Activated naive CD8-positive, alpha-beta T cell treated with anti-CD3 and anti-CD28 coated beads, Interleukin-2, amount 50 U/mL, for 16 hours (primary cell): ENCODE measurements around the gene RSPRY1.

Experiments
- DNase-seq: peaks from one replicate; pipeline ENCODE4 v3.0.0-alpha.2; 2020; ENCODE audit warnings: low read depth, low spot score

The RSPRY1 gene

DNA sequence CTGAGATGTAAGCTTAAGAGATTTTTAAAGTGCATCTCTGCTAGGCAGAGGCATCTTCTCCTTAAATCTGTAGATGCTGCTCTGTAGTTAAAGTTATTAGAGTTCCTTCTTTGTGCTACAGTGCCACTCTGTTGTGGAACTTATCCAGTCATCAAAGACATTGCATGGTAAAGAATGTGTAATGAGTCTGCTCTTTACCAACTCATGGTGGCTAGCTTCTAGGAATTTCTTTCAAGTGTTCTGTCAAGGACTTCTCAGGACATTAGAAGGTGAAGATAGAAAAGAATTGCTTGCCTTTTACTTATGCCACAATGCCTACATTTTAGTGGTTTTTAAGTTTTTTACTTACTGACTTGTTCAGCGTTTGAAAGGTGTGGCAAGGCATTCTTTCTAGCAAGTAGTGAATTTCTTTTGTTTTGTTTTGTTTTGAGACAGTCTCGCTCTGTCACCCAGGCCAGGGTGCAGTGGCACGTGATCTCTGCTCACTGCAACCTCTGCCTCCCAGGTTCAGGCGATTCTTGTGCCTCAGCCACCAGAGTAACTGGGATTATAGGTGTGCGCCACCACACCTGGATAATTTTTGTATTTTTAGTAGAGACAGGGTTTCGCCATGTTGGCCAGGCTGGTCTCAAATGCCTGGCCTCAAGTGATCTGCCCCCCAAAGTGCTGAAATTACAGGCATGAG is 38.7 kb downstream of the RSPRY1 start:
- DNase-seq: no peak

DNA sequence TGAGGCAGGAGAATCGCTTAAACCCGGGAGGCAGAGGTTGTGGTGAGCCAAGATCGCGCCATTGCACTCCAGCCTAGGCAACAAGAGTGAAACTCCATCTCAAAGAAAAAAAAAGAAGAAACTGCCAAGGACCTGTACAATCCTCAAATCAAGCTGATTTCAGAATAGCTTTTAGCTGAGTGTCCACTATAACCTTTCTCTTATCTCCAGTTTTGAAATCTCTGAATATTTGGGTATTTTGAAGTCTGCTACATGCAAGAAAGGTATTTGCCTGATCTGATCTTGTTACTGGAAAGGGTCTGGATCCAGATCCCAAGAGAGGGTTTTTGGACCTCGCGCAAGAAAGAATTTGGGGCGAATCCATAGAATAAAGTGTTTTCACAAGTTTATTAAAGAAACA is 39.8 kb downstream of the RSPRY1 start:
- DNase-seq: no peak

DNA sequence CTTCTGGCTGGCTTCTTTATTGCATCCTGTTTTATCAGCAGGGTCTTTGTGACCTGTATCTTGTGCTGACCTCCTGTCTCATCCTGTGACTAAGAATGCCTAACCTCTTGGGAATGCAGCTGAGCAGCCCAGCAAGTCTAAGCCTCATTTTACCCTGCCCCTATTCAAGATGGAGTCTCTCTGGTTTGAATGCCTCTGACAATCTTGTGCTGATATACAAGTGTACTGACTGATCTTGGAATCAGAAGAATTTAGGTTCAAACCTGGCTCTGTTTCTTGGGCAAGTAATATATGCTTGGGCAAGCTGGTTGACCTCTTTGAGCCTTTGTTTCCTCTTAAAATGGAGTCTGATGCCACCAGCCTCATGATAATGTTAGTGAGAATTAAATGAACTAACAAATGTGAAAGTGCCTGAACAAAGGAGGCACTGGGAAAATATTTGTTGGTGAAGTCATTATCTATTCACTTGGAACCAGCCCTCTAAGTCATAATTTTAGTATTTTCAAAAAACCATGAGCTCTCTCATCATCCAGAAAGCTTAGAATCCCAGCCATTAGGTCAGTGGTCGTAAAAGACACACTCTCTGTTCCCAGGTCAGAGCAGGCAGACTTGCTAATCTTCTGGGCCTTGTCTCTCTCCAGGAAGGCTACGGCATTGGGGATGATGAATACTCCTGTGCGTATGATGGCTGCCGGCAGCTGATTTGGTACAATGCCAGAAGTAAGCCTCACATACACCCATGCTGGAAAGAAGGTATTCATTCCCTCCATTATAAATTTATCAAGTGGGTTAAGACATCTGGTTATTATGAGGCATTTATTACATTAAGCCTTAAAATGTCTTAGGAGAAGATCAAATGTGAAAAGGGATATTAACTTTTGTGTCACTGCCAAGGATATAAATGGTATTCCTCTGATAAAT is 40.8 kb downstream of the RSPRY1 start:
- no peak for DNase-seq

DNA sequence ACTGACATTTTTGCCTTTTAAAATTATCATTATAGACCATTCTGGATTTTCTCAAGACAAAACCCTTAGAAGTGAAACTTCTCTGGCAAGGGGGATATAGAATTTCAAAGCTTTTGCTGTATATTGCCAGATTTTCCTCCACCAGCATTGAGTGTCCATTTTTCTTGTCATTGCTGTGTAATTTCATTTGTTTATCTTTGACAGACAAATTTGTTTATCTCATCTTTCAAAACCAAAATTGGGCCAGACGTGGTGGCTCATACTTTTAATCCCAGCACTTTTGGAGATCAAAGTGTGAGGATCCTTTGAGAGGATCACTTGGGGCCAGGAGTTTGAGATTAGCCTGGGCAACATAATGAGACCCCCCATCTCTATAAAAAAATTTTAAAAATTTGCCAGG is 43.0 kb downstream of the RSPRY1 start:
- DNase-seq: no peak

DNA sequence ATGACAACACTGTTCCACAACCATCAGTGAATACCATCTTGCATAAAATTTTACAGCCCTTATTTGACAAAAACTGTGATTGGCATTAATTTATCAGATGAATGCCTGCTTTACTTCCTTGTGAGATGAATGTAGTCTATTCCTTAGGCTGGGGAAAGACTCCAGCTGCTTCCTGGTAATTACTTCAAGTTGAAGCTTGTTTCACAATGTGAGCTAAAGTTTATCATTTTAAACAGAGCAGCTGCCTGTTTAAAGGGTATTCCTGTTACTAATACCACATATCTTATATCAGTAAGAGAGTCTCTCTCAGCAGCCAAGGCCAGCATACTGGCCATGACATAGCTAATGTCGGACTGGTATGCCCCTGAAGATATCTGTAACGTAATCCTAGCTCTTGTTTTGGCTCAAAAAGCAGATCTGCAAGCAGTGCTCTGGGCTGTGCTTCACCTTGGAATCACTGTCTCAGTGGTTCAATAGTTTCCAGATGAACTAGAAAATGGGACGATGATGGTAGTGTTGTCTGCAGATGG is 45.8 kb downstream of the RSPRY1 start:
- no peak for DNase-seq

DNA sequence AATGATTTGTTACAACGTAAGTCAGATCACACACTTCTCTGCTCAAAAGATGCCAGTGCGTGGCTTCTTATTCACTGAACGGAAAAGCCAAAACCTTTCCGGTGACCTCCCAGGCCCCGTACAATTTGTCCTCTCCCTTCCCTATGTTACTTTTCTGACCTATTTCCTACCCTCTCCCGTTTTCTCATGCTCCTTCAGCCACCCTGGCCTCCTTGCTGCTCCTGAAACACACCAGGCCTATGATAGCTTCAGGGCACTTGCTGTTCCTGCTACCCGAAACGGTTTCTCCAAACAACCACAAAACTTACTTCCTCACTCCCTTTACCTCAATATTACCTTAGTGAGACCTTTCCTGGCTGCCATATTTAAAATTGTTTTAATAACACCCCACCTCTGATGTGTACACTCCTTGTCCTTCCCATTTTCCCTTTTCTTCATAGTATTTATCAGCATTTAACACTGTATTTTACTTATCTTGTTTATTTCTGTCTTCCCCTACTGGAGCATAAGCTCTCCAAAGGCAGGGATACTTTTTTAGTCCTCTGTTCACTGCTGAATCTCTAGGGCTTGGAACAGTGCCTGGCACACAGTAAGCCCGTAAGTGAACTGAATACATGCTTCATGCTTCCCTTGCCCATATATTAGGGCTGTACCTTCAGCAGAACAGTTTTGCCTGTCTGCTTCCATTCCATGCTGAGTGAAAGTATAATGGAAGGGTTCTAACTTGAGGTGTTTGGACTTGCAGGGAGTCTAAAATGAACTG is 48.0 kb downstream of the RSPRY1 start:
- DNase-seq: no peak

DNA sequence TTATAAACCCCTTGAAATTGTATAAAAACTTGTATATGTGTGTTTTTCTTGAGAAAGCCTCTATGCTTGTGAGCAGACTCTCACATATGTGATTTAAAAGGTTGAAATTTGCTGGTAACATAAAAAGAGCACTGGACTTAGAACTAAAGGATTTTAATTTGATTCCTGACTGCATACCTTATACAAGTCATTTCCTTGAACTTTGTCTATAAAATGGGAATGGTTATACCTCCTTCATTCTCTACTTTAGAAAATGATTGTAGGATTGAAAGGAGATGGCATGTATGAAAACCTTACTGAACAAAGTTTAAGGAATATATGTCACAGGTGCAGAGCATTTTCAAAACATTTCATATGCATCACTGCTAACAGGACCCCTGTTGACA is 48.6 kb downstream of the RSPRY1 start:
- no peak for DNase-seq

DNA sequence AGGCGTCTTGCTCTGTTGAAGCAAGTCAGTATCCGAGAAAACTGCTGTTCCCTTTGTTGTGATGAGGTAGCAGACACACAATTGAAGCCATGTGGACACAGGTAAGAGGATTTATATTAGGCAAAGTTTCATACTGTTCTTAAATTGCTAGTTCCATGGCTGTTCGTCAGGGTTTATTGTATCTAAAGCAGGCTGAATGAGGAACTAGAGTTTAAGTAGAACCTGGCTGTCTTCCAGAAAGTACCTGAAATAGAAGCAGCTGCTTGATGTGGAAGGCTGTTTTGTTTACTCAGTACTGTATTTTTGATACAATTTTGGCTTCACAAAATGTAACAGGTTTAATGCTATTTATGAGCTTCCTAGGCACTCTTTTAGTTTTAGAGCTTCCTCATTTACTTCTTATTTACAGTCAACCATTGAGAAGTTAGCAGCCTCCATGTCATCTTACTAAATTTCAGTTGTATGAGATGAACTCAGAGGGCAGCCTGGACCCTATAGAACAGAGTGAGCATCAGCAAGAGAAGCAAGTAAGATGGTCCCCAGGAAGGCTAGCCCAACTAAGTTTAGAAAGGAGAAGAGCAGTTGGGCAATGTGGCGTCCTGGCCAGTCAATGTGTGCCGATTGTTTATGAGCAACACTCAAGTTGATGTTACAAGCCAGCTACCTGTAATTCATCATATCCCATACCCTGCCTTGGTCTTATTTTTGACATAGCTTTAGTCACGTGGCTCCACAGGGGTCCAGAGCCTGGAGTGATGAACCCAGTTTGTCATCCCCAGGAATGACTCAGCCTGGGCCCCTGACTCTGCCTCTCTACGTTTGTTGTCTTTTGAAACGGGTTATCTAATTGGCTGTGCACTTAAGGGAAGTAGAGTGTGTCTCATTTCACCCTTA is 49.2 kb downstream of the RSPRY1 start:
- DNase-seq: no peak

DNA sequence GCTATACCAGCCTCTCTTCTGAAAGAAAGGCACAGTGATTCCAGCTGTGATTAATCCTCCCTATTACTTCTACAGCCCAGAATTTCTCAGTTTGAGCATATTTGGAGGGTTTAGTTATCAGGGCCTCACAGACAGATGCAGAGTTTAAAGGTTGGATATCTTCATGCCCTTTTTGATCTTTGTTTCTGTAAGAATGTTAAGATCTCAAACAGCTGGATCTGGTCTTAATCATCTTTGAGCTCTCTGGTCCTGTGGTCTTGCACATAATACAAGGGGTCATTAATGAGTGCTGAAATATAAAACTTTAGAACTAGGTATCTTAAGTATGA is 49.9 kb downstream of the RSPRY1 start:
- no peak for DNase-seq

DNA sequence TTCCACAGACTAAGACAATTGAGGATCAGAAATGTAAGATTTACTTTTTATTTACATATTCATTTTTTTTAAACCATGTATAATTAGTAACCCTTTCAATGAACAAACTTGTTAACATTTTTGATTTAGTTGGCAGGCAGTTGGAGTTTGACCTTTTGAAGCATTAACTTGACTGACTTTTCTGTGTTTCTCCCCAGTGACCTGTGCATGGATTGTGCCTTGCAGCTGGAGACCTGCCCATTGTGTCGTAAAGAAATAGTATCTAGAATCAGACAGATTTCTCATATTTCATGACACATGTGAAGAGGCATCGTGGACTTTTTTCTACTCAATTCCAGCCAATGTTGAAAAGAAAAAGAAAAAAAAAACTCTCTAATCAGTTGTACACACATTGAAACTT is 52.6 kb downstream of the RSPRY1 start:
- no peak for DNase-seq

DNA sequence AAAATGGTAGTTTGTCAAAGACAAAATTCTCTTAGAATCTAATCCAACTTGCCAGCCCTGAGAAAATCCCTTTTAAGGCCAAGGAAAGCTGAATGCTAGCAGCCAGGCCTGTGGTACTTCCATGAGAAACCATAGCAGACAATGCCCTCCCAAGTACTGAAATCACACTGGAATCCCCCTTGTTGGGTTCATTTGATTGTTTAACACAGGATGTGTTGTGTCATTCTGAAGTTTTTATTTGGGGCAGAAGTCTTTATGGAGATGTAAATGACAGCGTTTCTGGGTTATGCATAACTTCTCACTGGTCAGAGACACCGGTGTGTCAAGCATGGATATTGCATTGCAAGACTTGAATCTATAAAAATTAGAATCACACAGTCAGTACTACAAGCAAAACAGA is 53.0 kb downstream of the RSPRY1 start:
- DNase-seq: no peak

DNA sequence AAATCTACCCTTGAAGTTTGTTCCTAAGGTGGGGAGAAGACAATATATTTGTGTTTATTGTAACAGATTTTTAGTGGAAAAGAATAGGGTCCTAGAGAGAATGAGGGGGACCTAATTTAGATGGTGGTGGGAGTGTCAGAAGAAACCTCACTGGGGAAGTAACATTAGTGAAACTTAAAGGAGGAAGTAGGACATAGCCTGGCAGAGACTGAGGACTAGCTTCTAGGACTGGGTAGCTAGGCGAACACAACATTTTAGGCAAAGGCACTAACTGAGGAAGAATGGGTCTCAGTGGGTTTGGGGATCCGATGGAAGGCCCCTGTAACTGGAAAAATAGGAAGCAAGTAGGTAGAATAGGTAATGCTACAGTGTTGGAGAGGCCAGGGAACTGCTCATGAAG is 54.7 kb downstream of the RSPRY1 start:
- no peak for DNase-seq

DNA sequence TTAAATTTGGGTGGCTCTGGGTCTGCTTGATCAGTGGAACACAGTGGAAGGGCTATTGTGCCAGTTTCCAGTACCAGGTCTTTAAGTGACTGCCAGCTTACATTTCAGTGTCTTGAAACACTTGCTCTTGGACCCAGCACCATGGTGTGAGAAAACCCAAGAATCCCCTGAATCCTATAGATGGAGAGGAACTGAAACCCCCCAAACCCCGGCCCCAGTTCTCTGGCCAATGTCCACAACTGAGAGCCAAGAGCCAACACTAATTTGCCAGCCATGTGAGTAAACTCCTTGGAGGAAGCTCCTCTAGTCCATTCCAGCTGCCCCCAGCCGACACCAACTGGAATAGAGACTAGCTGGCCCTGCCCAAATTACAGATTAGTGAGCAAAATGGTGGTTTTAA is 56.5 kb downstream of the RSPRY1 start:
- DNase-seq: no peak

DNA sequence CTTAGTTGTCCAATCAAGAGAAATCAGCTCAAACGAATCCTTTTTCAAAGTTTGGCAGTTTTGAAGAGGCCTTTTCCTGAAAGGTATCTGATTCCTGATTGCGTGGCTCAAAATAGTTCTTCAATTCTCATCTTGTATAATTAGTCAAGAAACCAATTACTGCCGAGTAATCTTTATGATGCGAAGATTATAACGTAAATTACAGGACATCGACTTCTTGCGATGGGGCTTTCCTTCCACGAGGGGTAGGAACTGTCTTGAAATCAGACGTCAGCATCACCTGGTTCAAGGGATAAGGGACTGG is 58.3 kb downstream of the RSPRY1 start:
- DNase-seq: no peak

DNA sequence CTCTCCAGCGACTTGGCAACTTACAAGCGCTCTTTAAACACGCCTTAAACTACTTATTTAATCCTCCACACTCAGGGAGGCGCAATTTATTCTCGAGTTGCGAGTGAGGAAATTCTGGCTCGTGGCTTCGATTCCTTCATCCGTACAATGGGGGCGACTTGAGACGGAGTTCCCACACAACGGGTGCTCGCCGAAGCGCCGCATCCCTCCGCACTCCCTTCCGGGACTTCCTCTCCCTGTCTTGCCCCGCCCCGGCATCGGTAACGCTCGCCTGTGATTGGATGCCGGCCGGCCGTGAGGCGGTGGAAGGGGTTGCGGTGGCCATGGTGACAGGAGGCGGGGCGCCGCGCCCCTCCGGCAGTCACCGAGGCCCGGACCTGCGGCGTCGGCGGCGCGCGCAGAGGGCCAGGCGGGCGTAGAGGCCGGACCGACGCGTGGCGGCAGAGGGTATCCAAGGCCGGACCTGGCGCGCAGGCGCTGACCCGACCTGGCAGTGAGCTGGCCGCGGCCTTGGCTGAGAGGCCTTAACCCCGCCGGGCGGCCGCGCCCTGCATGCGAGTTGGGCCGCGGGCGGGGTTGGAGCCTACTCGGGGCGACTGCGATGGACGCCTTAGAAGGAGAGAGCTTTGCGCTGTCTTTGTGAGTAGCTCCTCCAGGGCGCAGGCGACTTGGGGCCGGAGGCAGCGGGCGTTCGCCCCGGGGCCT is 58.8 kb downstream of the RSPRY1 start, which contains the start of gene ARL2BP:
ARL2BP (plus strand) TSS at position 493 of the 705 bp plus-strand sequence; CDS start at position 602, 109 bp downstream.
- DNase-seq: peak; percentile 95

DNA sequence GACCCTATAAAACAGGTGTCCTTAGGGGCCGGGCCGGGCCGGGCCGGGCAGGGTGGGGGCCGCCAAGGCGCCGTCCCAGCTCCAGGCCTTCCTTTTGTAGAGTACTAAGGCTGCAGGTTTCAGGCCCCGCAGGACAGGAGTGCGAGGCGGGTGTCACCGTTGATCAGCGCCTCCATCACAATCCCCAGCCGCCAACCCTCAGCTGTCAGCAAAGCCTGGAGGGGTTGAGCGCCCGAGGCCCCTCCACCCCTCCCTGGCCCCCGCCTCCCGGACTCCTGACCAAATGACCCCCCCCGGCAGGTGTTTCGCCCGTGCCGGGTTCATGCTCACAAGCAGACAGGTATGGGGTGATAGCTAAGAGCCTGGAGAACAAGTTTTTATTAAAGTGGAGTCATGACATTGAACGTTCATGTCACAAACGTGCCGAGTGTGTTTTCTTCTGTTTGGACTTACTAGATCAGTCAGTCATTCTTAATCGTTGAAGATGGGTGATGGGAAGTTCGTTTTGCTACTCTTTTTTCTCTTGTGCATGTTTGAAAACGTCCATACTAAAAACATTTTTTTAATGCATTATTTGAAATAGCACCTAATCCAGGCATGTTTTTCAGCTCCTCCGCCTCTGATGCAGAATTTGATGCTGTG is 59.5 kb downstream of the RSPRY1 start:
- no peak for DNase-seq

DNA sequence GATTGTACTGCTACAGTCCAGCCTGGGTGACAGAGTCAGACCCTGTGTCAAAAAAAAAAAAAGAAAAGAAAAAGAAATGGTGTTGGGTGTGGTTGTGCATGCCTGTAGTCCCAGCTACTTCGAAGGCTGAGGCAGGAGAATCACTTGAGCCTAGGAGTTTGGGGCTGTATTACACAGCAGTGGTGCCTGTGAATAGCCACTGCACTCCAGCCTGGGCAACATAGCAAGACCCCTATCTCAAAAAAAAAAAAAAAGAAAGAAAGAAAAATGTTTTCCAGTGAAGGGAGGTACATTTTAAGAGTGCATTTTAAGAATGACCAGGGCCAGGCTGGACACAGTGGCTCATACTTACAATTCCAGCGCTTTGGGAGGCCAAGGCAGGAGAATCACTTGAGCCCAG is 65.2 kb downstream of the RSPRY1 start:
- DNase-seq: no peak

DNA sequence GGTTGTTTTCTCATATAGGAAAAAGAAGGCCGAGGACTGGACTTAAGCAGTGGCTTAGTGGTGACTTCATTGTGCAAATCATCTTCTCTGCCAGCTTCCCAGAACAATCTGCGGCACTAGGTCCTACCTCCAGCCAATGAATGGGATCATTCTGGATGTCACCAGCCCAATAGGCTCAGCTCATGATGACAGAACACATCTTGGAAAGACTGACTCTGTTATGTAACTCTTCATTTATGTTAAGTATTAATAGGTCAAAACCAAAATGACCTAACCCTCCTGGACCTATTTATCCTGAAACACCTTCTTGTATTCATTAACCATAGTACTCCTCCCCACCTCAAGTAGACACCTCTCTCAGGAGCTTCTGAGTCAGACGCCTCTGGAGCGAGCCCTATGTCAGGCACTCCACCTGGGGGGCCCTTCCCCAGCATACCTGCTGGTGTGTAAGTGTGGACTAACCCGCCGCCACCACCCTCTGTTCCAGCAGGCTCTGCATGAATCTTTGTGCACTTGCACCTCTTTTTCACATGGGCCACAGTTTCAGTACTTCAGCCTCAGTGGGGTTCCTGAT is 66.1 kb downstream of the RSPRY1 start:
- no peak for DNase-seq

DNA sequence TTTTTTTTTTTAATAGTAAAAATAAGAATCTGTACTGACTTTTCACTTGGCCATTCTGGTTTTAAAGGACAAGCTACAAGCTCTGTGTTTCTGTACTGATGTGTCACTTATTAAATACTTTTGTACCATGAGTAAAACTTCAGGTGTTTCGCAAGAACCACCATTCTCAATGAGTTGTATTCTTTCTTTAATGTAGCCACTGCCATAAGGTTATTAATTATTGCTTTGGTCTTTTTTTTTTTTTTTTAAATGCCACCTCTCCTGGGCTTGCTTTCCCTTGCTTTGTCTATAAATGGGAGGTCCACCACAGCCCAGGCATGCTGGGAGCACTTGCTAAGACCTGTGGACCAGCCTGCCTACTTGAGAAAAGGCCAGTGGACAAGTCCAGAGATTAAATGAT is 67.3 kb downstream of the RSPRY1 start:
- no peak for DNase-seq
